ENCODE measurements around the gene GNGT2.
"Not testable (repeated sequence)": the region's sequence is repeated elsewhere in the genome, so short reads cannot be mapped to it uniquely, and the experiment has no call there.

GNGT2 gene

DNA sequence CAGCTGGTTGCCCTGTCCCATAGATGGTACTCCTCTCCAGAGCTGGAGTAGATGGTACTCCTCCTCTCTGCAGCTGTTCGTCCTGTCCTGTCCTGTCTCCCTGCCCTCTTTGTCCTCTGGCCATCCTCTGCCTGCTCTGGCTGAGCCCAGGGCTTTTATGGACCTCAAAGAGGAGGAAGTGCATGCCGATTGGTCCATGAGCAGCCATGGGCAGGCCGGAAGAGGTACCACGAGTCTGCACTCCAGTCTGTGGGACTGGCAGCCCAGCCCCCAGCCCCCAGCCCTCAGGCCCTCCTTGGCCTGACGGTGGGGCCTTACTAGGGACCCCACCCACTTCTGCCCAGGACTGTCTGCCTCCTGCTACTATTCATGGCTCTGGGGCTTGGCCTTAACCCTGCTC lies 27.0 kb downstream of the GNGT2 start:
- in situ Hi-C loops (cut with HindIII; ENCODE audit: low sequenced_read_pairs) = no loop called here
- DNase-seq (ENCODE audit: low read depth, low spot score) = no peak
- TF ChIP-seq, protein P1, sequence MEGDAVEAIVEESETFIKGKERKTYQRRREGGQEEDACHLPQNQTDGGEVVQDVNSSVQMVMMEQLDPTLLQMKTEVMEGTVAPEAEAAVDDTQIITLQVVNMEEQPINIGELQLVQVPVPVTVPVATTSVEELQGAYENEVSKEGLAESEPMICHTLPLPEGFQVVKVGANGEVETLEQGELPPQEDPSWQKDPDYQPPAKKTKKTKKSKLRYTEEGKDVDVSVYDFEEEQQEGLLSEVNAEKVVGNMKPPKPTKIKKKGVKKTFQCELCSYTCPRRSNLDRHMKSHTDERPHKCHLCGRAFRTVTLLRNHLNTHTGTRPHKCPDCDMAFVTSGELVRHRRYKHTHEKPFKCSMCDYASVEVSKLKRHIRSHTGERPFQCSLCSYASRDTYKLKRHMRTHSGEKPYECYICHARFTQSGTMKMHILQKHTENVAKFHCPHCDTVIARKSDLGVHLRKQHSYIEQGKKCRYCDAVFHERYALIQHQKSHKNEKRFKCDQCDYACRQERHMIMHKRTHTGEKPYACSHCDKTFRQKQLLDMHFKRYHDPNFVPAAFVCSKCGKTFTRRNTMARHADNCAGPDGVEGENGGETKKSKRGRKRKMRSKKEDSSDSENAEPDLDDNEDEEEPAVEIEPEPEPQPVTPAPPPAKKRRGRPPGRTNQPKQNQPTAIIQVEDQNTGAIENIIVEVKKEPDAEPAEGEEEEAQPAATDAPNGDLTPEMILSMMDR (IDR thresholded peaks at IDR 0.05; ENCODE audit: low read depth, low read length) = no peak
- no peak overlapping the region for H3K4me3 ChIP-seq (ENCODE audit: low read depth, low read length)

DNA sequence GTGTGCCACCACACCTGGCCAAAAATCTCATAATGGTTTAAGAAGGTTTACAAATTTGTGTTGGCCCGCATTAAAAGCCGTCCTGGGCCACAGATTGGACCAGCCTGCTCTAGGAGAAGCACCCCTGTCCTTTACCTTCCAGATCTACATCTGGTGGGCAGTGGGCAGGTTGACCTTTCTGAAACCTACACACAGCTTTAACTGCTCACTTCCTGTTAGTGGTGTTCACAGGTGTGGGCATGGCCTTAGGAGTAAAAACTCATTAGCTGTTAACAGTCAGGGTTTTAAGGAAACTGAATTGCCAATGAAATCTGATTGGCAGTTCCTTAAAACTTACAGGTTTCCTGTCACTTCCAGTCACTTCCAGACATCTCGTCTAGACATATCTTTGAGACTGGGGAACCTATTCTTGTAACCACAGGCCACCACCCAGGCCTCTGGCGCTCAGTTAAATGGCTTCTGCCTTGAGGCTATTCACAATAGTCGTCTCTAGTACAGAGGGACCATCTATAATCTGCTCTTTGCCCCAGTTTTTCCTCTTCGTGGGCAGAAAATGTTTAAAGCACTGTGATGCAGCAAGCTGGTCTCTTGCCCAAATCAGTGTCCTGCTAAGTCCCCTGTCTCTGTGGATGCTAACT lies 29.3 kb downstream of the GNGT2 start:
- DNase-seq (ENCODE audit: low read depth, low spot score) = no peak
- in situ Hi-C loops (cut with HindIII; ENCODE audit: low sequenced_read_pairs) = no loop called here
- H3K4me3 ChIP-seq (ENCODE audit: low read depth, low read length) = no peak overlapping the region
- TF ChIP-seq, protein P1 (IDR thresholded peaks at IDR 0.05; ENCODE audit: low read depth, low read length) = no peak

DNA sequence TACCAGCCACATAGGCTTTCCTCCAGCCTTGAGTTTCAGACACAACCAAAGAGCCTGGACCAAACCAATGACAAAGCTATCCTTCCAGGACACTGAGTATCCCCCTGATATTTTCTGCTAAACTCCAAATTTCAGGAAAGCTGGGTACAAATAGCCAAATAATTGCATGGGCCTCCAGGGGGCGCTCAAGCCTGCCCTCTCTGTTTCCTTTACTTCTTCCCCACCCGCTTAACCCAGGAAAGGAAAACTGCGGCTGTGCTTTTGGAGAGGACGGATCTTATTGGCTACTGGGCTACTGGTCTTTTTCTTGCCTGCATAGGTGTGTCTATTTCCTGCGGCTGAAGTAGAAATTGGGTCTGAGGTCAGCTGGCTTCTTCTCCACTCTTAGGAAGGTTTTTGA lies 30.1 kb downstream of the GNGT2 start:
- TF ChIP-seq, protein P1 (IDR thresholded peaks at IDR 0.05; ENCODE audit: low read depth, low read length) = peak; percentile 85
- H3K4me3 ChIP-seq (ENCODE audit: low read depth, low read length) = no peak overlapping the region
- in situ Hi-C loops (cut with HindIII; ENCODE audit: low sequenced_read_pairs) = no loop called here
- peak; percentile 43 for DNase-seq (ENCODE audit: low read depth, low spot score)

DNA sequence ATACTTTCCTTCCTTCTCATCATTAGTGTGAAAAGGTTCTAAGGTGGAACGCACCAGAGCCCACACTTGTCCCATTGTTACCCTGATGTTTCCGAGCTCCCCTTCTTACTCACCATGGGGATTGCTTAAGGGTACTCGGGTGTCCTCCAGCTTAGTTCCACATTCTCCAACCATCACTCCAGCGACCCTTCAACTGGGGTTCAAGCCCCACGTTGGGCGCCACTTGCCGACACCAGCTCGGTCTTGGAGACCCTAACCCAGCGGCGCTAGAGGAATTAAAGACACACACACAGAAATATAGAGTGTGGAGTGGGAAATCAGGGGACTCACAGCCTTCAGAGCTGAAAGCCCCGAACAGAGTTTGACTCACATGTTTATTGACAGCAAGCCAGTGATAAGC lies 34.4 kb downstream of the GNGT2 start:
- H3K4me3 ChIP-seq (ENCODE audit: low read depth, low read length); in situ Hi-C loops (cut with HindIII; ENCODE audit: low sequenced_read_pairs); DNase-seq (ENCODE audit: low read depth, low spot score): not testable (repeated sequence)

DNA sequence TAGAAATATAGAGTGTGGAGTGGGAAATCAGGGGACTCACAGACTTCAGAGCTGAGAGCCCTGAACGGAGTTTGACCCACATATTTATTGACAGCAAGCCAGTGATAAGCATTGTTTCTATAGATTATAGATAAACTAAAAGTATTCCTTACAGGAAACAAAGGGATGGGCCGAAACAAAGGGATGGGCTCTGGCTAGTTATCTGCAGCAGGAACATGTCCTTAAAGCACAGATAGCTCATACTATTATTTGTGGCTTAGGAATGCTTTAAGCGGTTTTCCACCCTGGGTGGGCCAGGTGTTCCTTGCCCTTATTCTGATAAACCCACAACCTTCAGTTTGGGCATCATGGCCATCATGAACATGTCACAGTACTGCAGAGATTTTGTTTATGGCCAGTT lies 39.7 kb downstream of the GNGT2 start:
- DNase-seq (ENCODE audit: low read depth, low spot score); H3K4me3 ChIP-seq (ENCODE audit: low read depth, low read length); in situ Hi-C loops (cut with HindIII; ENCODE audit: low sequenced_read_pairs): not testable (repeated sequence)

DNA sequence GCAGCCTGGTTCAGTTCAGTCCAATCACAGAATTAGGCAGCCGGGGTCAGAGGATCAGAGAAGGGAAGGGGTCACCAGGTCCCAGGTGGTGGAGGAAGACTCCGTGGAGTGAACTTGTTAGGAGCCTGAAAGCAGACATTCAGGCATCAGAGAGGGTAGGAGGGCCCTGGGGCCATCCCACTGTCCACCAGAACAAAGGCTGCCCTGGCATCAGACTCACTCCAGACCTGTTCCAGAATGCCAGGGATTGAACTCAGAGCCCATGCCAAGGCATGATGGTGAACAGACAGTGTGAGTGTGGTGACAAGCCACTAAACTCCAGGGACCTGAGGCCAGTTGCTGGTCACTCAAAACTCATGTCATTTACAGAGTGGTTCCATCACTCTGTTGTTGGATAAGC lies 40.2 kb downstream of the GNGT2 start:
- no peak overlapping the region for H3K4me3 ChIP-seq (ENCODE audit: low read depth, low read length)
- DNase-seq (ENCODE audit: low read depth, low spot score) = no peak
- in situ Hi-C loops (cut with HindIII; ENCODE audit: low sequenced_read_pairs) = no loop called here
- TF ChIP-seq, protein P1 (IDR thresholded peaks at IDR 0.05; ENCODE audit: low read depth, low read length) = no peak

DNA sequence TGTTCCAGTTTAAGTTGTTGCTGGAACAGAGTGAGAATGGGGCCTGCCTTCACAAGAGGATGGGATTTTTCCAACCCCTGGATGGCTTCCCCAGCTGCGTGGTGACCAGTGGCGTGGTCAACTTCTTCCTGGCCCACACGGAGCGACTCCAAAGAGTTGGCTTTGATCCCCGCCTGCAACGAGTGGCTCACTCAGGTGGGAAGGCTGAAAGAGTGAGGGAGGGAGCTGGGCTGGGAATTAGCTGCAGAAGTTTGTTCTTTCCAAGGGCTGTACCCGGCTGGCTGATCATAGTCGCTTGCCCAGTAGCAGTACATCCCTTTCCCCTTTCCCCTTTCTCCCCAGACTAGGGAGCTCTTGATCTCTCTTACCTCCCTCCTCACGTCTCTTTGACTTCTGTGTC lies 41.7 kb downstream of the GNGT2 start:
- in situ Hi-C loops (cut with HindIII; ENCODE audit: low sequenced_read_pairs) = no loop called here

More for the DNA sequence above, 41.7 kb downstream of the GNGT2 start:
- DNase-seq (ENCODE audit: low read depth, low spot score) = no peak
- TF ChIP-seq, protein P1 (IDR thresholded peaks at IDR 0.05; ENCODE audit: low read depth, low read length) = no peak
- no peak overlapping the region for H3K4me3 ChIP-seq (ENCODE audit: low read depth, low read length)
